ENCODE results near the gene GCG. TPM values are rescaled to one million over a fixed set of nuclear protein-coding genes. Genes with fewer than 3 reads are reported as not detected.

The GCG gene
- total RNA-seq, 1 experiment from 2014 or later: not detected

GRCh38 chr2:162184359-162184758 lies 32.3 kb upstream of the GCG start:
- DNase-seq (ENCODE audit: low read depth, low spot score) (no peak), ATAC-seq (no peak)
- Histone ChIP-seq H3K9me2 (ENCODE audit: insufficient read depth) (no peaks in the 10 kb centered on the region), H3K9ac (ENCODE audit: low read length) (no peak overlapping the region), H3K27ac (ENCODE audit: low read depth, low read length) (no peak overlapping the region), H3K4me2 (ENCODE audit: low read length) (no peak overlapping the region), H3K27me3 (ENCODE audit: insufficient read depth, low read length) (no peaks in the 10 kb centered on the region), H3K4me1 (ENCODE audit: control insufficient read depth in 1 of 2, insufficient read depth in 2 of 2, low read length in 2 of 2) (no peaks in the 10 kb centered on the region), H3K4me3 (replicated peaks in 1 of 2; ENCODE audit: low read depth in 1 of 2, low read length in 2 of 2) (no peak overlapping the region), H3K79me2 (ENCODE audit: insufficient read depth, low read length) (no peaks in the 10 kb centered on the region), H4K20me1 (ENCODE audit: insufficient read depth) (no peaks in the 10 kb centered on the region), H3K36me3 (ENCODE audit: control insufficient read depth in 1 of 2, insufficient read depth in 2 of 2, low read length in 2 of 2) (no peaks in the 10 kb centered on the region), H2AFZ (ENCODE audit: low read depth, low read length, poor library complexity, severe bottlenecking) (no peak overlapping the region), H3K9me3 (ENCODE audit: control insufficient read depth in 1 of 2, insufficient read depth in 1 of 2, low read depth in 1 of 2, low read length in 2 of 2) (no peaks in the 10 kb centered on the region)
- TF ChIP-seq CBX3 (IDR thresholded peaks at IDR 0.05; ENCODE audit: low read depth): no peak
- TF ChIP-seq ZBTB33 (IDR thresholded peaks at IDR 0.05; ENCODE audit: extremely low read depth, insufficient replicate concordance, low read length): no peak
- no peak for TF ChIP-seq RAD21 (IDR thresholded peaks at IDR 0.05; ENCODE audit: low read depth)
- no peak for TF ChIP-seq REST (IDR thresholded peaks at IDR 0.05; ENCODE audit: low read depth)
- TF ChIP-seq MAX (IDR thresholded peaks at IDR 0.05): no peak
- TF ChIP-seq FOSL1 (IDR thresholded peaks at IDR 0.05; ENCODE audit: low read depth): no peak
- intact Hi-C loops (cut with micrococcal nuclease): no loop called here
- ChIA-PET POLR2A (no interaction called here), CTCF (no interaction called here), RAD21 (ENCODE audit: low non-redundant PET in 1 of 2, low total read pairs in 2 of 2, uncharacterized antibody in 2 of 2, unreplicated experiment in 2 of 2) (no interaction called here)
- BruUV-seq (replicated peaks): no TSS peak

All from HCT116 (cell line).